Body of pancreas (tissue), 4 donors: Measurements from ENCODE around the gene ZNF583. TPM values are rescaled to one million over a fixed set of nuclear protein-coding genes. Genes with fewer than 3 reads are reported as not detected.
A peak's percentile ranks its signal among the peaks of the same experiment; 100 is the strongest.

ENCODE experiments used
- ATAC-seq: fragments of 150-250 bp; one replicate; pipeline ENCODE4 v1.9.1; 2016
- DNase-seq, 4 donors: peaks; one replicate each; pipeline ENCODE4 v3.0.0-alpha.2; 2019
- H3K27ac ChIP-seq, 4 donors: fragments of 200-600 bp; sonication (generic); 1 replicate in 3 of 4; 2 replicates in 1 of 4; pipeline versions ENCODE4 v1.5.1 to v1.6.1; 2016 to 2019; ENCODE audit warnings: mild to moderate bottlenecking in 1 of 4, mixed read lengths in 1 of 4, moderate library complexity in 1 of 4
- H3K27me3 ChIP-seq, 2 donors: fragments of 200-600 bp; sonication (generic); one replicate each; pipeline ENCODE4 v1.6.0; 2016; ENCODE audit warnings: mild to moderate bottlenecking in 1 of 2
- H3K36me3 ChIP-seq, 2 donors: fragments of 200-600 bp; sonication (generic); replicated peaks in 1 of 2; 2 replicates each; pipeline ENCODE4 v1.5.1; 2016; ENCODE audit warnings: low read depth in 2 of 2; ENCODE audit not compliant: insufficient read depth in 1 of 2
- H3K4me1 ChIP-seq: fragments of 200-600 bp; sonication (generic); one replicate; pipeline ENCODE4 v1.6.0; 2016
- H3K4me3 ChIP-seq, 2 donors: fragments of 200-600 bp; sonication (generic); 1 replicate in 1 of 2; 2 replicates in 1 of 2; pipeline ENCODE4 v1.5.1; 2016 to 2019
- H3K9me3 ChIP-seq, 3 donors: fragments of 200-600 bp; sonication (generic); 1 replicate in 2 of 3; 2 replicates in 1 of 3; pipeline ENCODE4 v1.5.1; 2016
- POLR2A ChIP-seq, 3 donors: fragments of 450-650 bp; IDR thresholded peaks; one replicate each; pipeline ENCODE4 v1.6.1; 2016; ENCODE audit warnings: antibody characterized with exemption in 3 of 3, mild to moderate bottlenecking in 2 of 3
- WGBS, 2 donors: methylation state at CpG; one replicate each; pipeline ENCODE4 v1.1.5; 2017; 5-methylcytosine and 5-hydroxymethylcytosine counted together
- intact Hi-C: fragments of 100-400 bp; cut with DNase I; formaldehyde crosslinking; loops from one replicate; pipeline ENCODE4 v1.15.1; 2023
- total RNA-seq, 2 donors: library from RNA; depleted of rRNA; stranded (reverse); fragments of >200 nt; gene quantifications; one replicate each; pipeline ENCODE4 v1.1.0, GENCODE V29; 2016
- TF ChIP-seq, protein P1 (sequence below), 7 experiments: fragments of 450-650 bp in 4 of 7; fragments of 200-600 bp in 3 of 7; sonication (generic) in 3 of 7; IDR thresholded peaks; one replicate each; pipeline ENCODE4 v1.5.1; 2016 to 2019; ENCODE audit warnings: antibody characterized with exemption in 7 of 7

ZNF583 gene
- total RNA-seq, 2 donors from 2014 or later, result 2.6 to 3.6 TPM

DNA sequence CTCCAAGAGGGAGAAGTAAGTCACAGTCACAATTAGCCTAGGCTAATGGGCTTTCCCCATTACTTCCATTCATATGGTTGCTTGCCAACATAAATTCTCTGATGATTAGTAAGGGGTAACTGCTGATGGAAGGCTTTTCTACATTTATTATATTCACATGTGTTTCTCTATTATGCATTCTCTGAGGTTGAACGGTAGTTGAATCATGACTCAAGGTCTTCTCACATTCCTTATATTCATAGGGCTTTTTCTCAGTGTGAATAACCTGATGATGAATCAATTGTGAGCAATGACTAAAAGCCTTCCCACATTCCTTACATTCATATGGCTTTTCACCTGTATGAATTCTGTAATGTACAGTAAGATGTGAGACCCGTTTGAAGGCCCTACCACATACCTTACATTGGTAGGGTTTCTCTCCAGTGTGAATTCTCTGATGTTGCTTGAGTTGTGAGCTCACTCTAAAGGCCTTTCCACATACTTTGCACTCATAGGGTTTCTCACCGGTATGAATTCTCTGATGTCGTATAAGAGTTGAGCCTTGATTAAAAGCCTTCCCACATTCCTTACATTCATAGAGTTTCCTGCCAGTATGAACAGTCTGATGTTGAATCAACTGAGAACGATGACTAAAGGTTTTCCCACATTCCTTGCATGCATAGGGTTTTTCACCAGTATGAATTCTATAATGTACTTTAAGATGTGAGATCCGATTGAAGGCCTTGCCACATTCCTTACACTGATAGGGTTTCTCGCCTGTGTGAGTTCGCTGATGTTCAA, 20.1 kb upstream of the ZNF583 start:
- Histone ChIP-seq H3K9me3 (peaks cover 0 to 9% (median 0%) of the 10 kb centered on the region in 3 donors), H3K36me3 (no peaks in the 10 kb centered on the region)
- intact Hi-C loops, result no loop called here

DNA sequence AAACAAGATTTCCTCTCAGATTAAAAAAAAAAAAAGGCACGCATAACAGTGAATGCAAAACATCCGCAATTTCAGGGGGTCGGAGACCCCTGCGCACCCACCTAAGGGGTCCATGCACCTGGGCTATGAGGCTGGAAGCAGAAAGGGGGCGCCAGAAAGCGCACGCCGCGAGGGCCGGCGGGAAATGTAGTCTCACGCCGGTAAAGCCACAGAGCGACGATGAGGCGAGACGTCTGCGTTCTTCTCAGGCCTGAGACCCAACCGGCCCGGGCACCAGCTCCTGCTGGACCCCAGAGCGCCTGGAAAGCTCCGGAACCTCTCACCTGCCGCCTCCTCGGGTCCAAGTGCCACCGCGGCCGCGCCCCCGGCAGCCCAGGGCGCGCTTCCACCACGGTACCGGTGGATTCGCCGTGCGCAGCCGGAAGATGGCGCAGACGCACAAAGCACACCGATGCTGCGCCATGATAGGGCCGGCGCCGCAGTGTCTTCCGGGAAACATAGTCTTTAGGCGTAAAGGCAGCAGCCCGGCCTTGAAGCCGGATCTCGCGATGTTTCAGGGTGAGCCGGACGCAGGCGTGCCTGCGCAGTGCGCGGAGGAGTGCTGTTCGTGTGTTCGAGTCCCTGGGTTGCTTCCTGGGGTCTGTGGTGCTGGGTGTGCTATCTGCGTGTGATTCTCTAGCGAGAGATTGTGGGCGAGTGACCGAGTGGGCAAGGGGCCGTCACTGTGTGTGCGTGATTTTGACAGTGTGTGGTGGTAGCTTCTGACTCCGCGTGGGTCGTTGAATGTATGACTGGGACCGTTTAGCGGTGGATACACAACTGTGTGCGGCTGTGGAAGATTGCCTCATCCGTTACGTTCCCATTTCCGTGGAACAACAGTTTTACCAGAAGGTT, 10.8 kb upstream of the ZNF583 start, which contains the start of gene ZNF582:
ZNF582 (minus strand) TSS at position 416 of the 894 bp plus-strand sequence. CDS start 1,782 bp downstream, outside the sequence.
- ATAC-seq, result peak; percentile 97
- H3K4me1 ChIP-seq, result no peaks in the 10 kb centered on the region
- WGBS, 2 donors, result 1 to 5% methylated on average over 21 to 73 of the region's 73 CpGs

More for the DNA sequence above, 20.1 kb upstream of the ZNF583 start:
- ATAC-seq (no peak), DNase-seq (no peak)
- no peak overlapping the region for H3K27ac ChIP-seq
- no peaks in the 10 kb centered on the region for H3K4me1 ChIP-seq
- H3K27me3 ChIP-seq, result no peaks in the 10 kb centered on the region
- WGBS, 2 donors, result 86 to 87% methylated on average over 8 of the region's 8 CpGs
- TF ChIP-seq POLR2A (IDR thresholded peaks at IDR 0.05), result no peak
- TF ChIP-seq, protein P1, sequence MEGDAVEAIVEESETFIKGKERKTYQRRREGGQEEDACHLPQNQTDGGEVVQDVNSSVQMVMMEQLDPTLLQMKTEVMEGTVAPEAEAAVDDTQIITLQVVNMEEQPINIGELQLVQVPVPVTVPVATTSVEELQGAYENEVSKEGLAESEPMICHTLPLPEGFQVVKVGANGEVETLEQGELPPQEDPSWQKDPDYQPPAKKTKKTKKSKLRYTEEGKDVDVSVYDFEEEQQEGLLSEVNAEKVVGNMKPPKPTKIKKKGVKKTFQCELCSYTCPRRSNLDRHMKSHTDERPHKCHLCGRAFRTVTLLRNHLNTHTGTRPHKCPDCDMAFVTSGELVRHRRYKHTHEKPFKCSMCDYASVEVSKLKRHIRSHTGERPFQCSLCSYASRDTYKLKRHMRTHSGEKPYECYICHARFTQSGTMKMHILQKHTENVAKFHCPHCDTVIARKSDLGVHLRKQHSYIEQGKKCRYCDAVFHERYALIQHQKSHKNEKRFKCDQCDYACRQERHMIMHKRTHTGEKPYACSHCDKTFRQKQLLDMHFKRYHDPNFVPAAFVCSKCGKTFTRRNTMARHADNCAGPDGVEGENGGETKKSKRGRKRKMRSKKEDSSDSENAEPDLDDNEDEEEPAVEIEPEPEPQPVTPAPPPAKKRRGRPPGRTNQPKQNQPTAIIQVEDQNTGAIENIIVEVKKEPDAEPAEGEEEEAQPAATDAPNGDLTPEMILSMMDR (IDR thresholded peaks at IDR 0.05), result no peak
- H3K4me3 ChIP-seq, result no peak overlapping the region

DNA sequence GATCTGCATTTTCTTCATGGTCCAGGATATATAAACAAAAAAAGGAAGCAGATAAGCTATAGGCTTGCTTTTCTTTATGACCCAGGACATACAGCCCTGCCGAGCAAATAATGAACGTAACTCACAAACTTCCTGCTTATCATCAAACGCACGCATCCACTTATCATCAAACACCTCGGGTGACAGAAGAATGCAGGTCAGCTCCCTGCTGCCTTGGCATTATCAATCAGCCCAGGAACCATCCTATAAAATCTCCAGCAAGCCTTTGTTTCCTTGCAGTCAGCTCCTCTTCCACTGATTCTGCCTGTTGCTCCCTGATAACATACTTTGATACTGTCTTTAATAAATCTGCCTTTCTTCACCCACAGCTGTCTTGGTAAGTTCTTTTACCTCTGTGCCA, 5.3 kb upstream of the ZNF583 start:
- ATAC-seq, result no peak
- Histone ChIP-seq H3K4me3 (no peak overlapping the region), H3K27me3 (no peaks in the 10 kb centered on the region), H3K4me1 (peaks cover 5% of the 10 kb centered on the region), H3K36me3 (no peaks in the 10 kb centered on the region), H3K9me3 (peaks cover 0 to 21% (median 0%) of the 10 kb centered on the region in 3 donors), H3K27ac (no peak overlapping the region)
- no peak for DNase-seq
- intact Hi-C loops, result no loop called here
- TF ChIP-seq, protein P1 (IDR thresholded peaks at IDR 0.05), result no peak
- TF ChIP-seq POLR2A (IDR thresholded peaks at IDR 0.05), result no peak
- WGBS, 2 donors, result 69 to 83% methylated on average over 5 of the region's 5 CpGs

More for the DNA sequence above, 10.8 kb upstream of the ZNF583 start, which contains the start of gene ZNF582:
- TF ChIP-seq POLR2A (IDR thresholded peaks at IDR 0.05), result peak in 2 of 3 donors; percentile 64 to 66
- TF ChIP-seq, protein P1 (IDR thresholded peaks at IDR 0.05), result peak; percentile 33 to 61 (median 50)
- Histone ChIP-seq H3K9me3 (peaks cover 0 to 6% (median 0%) of the 10 kb centered on the region in 3 donors), H3K27ac (peak within 1 kb of the TSS; percentile 70 to 89 (median 78)), H3K27me3 (no peaks in the 10 kb centered on the region), H3K4me3 (peak within 1 kb of the TSS; percentile 37 to 45), H3K36me3 (peaks cover 0 to 2% of the 10 kb centered on the region in 2 donors)
- peak; percentile 85 to 97 (median 93) for DNase-seq
- intact Hi-C loops, result no loop called here

DNA sequence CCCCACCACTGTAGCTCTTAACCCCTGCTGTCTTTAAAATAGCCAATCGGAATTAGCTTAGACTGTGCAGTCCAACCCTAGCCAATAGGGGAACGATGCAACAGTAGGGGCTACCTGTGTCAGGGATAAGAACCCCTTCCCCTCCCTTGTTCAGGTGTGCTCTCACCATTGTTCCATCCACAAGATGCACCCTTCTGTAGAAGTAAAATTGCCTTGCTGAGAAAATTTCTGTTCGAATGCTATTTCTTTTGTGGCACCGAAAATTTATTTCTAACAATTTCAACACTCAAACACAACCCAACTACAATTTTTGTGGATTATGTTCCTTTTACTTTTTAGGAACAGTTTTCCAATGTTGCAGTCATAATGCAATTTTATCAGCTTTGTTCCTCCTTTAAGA, 3.6 kb upstream of the ZNF583 start:
- Histone ChIP-seq H3K36me3 (no peaks in the 10 kb centered on the region), H3K4me1 (peaks cover 11% of the 10 kb centered on the region), H3K4me3 (no peak overlapping the region), H3K9me3 (peaks cover 0 to 15% (median 0%) of the 10 kb centered on the region in 3 donors), H3K27ac (no peak overlapping the region), H3K27me3 (no peaks in the 10 kb centered on the region)
- TF ChIP-seq POLR2A (IDR thresholded peaks at IDR 0.05), result no peak
- WGBS, 2 donors, result 91 to 93% methylated on average over 4 of the region's 4 CpGs
- intact Hi-C loops, result no loop called here
- ATAC-seq (no peak), DNase-seq (no peak)

DNA sequence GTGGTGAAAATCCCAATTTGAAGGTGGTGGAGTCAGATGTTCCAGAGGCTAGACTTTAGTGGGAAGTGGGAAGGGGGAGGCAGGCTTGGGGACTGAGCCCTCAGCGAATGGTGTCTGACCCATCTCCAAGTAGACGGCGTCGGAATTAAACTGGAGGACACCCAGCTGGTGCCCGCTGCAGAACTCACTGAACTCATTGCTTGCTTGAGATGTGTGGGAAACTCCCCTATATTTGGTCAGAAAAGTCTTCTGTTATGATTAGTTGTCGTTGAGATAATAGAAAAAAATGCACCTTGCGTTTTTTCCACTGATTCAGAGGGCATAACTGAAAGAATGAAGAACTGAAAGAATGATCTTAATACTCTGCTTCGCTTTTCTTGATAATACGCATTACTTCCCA, 871 bp upstream of the ZNF583 start:
- Histone ChIP-seq H3K4me3 (peak overlapping the region in 1 of 2 donors; percentile 67), H3K4me1 (peaks cover 11% of the 10 kb centered on the region), H3K9me3 (peaks cover 0 to 17% (median 0%) of the 10 kb centered on the region in 3 donors), H3K27ac (peak overlapping the region in 3 of 4 donors; percentile 78 to 86 (median 86)), H3K27me3 (no peaks in the 10 kb centered on the region), H3K36me3 (peaks cover under 1 to 4% of the 10 kb centered on the region in 2 donors)
- no peak for DNase-seq
- TF ChIP-seq POLR2A (IDR thresholded peaks at IDR 0.05), result no peak
- TF ChIP-seq, protein P1 (IDR thresholded peaks at IDR 0.05), result no peak
- intact Hi-C loops, result no loop called here
- no peak for ATAC-seq
- 16 to 23% methylated on average over 9 of the region's 9 CpGs for WGBS, 2 donors
